HG03442 (cell line): ENCODE data around the gene PRICKLE1.
"Not testable (repeated sequence)": the region's sequence is repeated elsewhere in the genome, so short reads cannot be mapped to it uniquely, and the experiment has no call there.

ENCODE experiments used
- ATAC-seq: cut with Tn5 transposase; IDR thresholded peaks from one replicate; pipeline ENCODE4 v1.9.1; 2021; ENCODE audit warnings: mild to moderate bottlenecking, moderate library complexity; ENCODE audit not compliant: unreplicated experiment

The PRICKLE1 gene

GRCh38 chr12:42560977-42561376 is 28.6 kb downstream of the PRICKLE1 start:
- no peak for ATAC-seq

- no peak for ATAC-seq
Observed at GRCh38 chr12:42557586-42558172, 31.9 kb downstream of the PRICKLE1 start.

DNA sequence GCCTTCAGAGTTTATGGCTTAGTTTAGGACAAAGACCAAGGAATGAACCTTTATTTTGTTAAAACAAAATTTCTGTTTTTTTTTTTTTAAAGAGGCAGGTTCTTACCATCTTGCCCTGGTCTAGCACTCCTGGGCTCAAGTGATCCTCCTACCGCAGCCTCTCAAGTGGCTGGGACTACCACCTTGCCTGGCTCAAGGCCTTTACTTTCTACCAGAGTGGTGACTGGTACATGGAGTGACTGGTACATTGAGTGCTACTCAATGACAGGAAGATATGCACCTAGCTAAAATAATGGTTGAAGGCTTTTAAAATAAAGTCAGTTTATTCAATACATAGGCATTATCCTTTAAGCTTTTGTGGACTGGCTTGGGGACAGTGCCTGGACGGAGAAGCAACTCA is 32.6 kb downstream of the PRICKLE1 start:
- no peak for ATAC-seq

DNA sequence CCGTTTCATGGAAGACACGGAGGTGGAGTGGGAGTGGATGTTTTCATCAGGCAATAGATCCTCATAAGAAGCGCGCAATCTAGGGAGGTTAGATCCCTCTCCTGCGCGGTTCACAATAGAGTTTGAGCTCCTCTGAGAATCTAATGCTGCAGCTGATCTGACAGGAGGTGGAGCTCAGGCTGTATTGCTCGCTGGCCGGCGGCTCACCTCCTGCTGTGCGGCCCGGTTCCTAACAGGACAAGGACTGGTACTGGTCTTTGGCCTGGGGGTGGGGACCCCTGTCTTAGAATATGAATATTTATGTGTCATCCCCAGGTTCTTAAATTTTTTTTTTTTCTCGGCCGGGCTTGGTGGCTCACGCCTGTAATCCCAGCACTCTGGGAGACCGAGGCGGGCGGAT is 36.7 kb downstream of the PRICKLE1 start:
- ATAC-seq = no peak

DNA sequence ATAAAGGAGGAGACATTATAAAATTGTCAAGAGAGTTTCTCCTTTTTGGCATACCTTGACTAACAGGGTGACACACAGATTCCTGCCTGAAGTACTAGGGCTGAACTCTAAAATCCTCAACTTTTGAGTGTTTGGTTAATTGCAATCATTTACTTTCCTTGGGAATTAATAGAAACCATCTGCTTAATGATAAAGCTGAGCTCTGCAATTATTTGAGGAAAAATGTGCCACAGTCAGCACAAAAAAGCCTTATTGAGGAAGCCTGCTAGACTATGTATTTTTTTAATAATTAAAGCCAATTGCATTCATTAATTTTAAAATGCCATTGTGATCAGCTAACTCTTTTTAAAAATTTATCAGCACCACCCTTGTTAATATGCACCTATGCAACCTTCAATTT is 38.7 kb downstream of the PRICKLE1 start:
- no peak for ATAC-seq

DNA sequence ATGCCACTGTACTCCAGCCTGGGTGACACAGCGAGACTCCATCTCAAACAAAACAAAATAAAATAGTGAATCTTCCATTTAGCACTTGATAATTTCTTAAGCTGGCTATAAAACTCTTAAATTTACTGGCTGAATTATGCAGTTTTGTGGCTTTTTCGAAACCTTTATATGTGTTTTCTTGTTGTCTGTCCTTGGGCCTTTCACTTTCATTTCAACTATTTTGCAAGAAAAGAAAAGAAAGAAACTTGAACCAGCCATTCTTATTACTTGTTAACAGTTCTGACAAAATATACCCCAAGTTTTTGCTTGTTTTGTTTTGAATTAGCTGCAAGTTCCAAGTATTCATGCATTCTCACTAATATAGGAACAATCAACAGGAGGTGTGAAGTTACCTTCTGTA is 42.8 kb downstream of the PRICKLE1 start:
- no peak for ATAC-seq

- ATAC-seq = no peak
Observed at GRCh38 chr12:42541965-42542364, 47.6 kb downstream of the PRICKLE1 start.

GRCh38 chr12:42541308-42541707 is 48.2 kb downstream of the PRICKLE1 start:
- ATAC-seq = not testable (repeated sequence)

GRCh38 chr12:42539696-42540095 is 49.9 kb downstream of the PRICKLE1 start:
- no peak for ATAC-seq

- ATAC-seq = no peak
Observed at GRCh38 chr12:42538203-42538602, 51.3 kb downstream of the PRICKLE1 start.

- no peak for ATAC-seq
Observed at GRCh38 chr12:42534184-42534838, 55.2 kb downstream of the PRICKLE1 start.

DNA sequence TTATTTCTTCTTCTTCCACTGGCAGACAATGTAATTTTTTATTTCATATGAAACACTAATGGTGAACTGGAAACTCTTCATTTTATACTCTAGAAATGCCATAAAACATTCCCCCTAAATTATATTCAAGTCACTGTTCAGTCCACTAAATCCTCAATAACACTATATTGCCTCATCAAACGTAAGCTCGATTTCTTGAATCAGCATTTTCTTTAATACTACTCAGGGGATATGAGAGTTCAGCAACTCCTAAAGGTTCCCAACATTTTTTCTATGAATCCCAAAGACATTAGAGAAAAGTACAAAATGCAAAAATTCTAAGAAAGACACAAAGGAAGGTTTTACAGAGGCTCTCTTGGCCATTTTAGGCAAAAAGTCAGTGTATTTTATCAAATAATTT is 59.3 kb downstream of the PRICKLE1 start:
- ATAC-seq = no peak

- ATAC-seq = no peak
Observed at GRCh38 chr12:42525444-42525843, 64.1 kb downstream of the PRICKLE1 start.

DNA sequence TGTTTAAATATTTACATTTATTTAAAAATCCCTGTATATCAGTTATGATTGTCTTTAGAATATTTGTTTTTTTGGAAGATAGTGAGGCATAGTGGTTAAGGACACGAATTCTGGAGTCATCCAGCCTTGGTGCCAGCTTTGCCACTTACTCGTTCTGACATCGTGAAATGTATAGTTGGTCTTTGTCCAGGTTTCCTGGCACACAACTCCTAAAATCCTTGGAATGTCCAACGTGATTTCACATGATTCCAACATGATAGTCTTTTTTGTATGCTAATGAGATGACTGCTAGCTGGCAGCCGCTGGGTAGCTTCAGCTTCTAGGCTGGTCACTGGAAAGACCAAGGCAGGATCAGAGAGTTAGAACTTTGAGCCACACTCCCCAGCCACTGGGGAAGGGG is 64.8 kb downstream of the PRICKLE1 start:
- no peak for ATAC-seq

DNA sequence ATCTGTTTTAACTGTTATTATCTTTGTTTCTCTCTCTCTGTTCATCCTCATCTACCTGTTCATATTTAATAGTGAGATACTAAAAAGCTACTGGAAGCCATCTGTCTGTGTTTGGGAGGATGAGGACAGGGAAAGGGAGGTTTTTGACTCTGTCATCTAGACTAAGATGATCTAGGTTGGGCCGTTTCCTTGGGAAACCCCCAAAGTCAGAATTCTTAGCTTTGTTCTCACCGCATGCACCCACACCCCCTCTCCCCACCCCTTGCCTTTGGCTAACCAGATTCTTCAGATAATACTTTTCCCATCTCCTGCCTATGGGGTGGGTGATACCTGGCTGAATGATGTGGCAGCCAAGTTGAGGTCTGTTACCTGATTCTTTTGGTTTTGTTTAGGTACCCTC is 73.0 kb downstream of the PRICKLE1 start:
- no peak for ATAC-seq

DNA sequence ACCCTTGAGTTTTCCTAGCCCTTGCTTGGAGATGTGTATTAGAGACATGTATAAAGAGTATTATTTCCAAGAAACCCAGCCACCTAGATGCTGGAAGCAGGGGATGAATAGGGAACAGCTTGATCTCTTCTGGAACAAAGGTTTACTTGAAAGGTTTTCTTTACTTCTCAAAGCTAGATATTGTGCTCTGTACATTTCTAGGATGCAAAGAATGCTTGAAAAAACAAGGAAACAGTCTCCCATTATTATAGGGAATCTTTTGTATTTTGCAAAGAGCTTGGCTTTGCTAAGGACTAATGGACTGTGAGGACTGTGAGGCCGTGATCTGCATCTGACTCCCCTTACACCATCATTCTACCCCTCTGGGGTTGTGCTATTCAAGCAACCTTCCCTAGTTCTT is 77.9 kb downstream of the PRICKLE1 start:
- ATAC-seq = no peak

DNA sequence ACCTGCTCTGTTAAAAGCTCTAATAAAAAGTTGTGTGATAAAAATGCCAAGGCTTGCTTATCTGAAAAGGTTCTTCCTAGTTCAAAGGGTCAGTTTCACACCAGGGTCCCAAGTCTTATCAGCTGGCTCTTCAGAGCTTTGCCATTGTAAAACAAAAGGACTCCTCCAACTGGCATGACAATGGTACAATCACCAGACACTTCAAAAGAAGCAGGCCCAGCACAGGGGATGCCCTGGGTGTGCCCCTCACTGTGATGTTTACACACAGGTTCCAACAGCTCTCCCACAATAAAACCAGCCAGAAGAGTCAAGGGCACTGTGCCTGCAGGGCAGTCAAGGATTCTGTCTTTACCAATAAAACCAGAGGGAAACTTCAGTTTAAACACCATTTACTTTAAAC is 78.7 kb downstream of the PRICKLE1 start:
- no peak for ATAC-seq

DNA sequence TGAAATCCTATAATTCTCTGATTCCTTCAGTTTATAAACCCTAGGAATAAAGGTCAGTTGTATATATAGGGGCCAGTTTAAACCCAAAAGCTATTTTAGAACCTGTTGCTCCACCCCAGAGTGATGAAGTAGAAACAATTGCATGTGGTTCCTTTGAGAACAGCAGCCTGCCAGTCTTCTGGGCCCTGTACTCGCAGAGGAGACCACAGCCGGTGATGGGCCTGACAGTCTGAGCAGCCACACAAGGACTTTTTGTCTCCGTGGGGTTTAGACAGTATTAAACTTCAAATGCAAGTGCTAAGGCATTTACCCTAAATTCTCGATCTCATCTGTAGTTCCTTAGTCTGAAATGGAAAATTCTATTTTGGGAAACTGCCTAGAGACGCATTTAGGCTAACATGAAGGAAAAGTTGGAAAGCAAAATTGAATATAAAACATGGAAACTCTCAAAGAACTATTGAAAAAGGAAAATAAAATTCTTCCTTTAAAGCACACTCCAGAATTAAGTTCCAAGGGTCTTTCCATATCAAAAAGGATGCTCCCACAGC is 80.6 kb downstream of the PRICKLE1 start:
- ATAC-seq = no peak

DNA sequence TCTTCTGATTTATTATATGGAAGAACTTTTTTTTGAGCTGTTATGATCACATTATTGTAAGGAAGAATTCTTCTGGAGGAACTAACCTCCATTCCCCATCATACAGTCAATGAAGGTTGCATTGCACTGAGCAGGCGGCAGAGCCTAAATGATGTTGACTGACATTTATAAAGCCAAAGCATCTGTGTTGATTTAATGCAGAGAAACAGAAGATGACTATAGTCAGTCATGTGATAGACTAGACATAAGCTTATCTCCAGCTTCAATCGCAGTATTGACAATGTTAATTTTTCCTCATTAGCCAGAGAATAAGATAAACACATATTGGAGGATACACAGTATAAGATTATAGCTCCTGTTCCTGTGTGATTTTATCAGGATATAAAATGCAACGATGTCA is 82.0 kb downstream of the PRICKLE1 start:
- no peak for ATAC-seq

DNA sequence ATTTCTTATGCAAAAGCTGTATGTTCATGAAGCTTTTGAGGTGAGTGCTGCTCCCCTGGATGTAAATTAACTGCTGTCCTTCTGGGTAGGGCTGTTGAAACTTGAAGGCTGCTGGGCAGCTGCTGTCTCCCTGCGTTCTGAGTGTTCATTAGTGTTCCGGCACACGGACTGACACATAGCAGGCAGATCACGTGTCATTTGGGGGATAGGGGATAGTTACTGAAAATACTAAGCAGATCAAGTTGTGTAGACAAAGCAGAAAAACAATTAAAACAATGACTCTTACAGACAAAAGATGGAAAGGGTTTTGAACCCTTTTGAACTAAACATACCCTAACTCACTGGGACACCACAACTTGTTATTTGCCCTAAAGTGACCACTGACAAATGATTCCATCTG is 82.5 kb downstream of the PRICKLE1 start:
- ATAC-seq = no peak

DNA sequence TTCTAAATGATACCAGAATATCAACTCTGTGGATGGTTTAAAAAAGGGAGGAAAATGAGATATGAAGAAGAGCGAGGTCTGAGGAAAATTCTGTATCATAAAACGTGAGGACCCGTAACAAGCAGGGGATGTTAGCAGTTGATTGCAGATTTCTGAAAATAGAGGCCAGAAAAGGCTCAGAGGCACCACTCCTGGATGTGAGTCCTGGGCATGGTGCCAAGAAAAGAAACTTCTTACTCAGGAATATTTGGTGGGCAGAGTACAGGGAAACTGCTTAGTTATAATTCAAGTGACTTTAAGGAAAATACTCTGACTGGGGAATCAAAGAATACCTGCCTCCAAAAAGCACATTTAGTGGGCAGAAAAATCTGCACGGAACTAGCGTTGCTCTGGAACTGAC is 85.5 kb downstream of the PRICKLE1 start:
- ATAC-seq = no peak

- ATAC-seq = no peak
Observed at GRCh38 chr12:42502682-42503081, 86.9 kb downstream of the PRICKLE1 start.
